Measurements from ENCODE around the gene BCL10. TPM values are rescaled to one million over a fixed set of nuclear protein-coding genes. Genes with fewer than 3 reads are reported as not detected.

Gene BCL10
- total and polyA plus RNA-seq, 12 donors, result 5.5 to 34.6 (median 19.8) TPM

DNA sequence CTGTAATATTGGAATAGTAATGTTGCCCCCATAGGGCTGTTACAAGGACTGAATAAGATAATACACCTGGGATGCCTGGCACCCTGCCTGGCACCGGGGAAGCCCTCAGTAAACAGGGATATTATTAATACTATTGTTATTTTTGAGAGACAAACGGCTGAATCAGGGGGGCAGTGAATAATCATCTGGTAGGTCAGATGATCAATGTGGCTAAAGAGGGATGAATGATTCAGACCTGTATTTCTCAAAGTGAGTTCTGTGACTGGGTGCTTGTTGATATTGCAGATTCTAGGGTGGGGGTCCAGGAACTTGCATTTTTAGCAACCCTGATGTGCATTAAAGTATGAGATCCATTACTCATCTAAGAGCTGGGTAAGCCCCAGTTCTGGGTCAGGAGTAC lies 46.2 kb upstream of the BCL10 start:
- H3K4me1 ChIP-seq (replicated peaks in 1 of 2), result peaks cover 0 to 5% of the 10 kb centered on the region in 2 donors
- TF ChIP-seq, protein P1, sequence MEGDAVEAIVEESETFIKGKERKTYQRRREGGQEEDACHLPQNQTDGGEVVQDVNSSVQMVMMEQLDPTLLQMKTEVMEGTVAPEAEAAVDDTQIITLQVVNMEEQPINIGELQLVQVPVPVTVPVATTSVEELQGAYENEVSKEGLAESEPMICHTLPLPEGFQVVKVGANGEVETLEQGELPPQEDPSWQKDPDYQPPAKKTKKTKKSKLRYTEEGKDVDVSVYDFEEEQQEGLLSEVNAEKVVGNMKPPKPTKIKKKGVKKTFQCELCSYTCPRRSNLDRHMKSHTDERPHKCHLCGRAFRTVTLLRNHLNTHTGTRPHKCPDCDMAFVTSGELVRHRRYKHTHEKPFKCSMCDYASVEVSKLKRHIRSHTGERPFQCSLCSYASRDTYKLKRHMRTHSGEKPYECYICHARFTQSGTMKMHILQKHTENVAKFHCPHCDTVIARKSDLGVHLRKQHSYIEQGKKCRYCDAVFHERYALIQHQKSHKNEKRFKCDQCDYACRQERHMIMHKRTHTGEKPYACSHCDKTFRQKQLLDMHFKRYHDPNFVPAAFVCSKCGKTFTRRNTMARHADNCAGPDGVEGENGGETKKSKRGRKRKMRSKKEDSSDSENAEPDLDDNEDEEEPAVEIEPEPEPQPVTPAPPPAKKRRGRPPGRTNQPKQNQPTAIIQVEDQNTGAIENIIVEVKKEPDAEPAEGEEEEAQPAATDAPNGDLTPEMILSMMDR (IDR thresholded peaks at IDR 0.05), result no peak
- no peak for TF ChIP-seq POLR2A (IDR thresholded peaks at IDR 0.05)
- H3K27me3 ChIP-seq, result no peaks in the 10 kb centered on the region
- H3K36me3 ChIP-seq (replicated peaks in 1 of 2), result no peaks in the 10 kb centered on the region
- no peaks in the 10 kb centered on the region for H3K9me3 ChIP-seq (replicated peaks in 1 of 3)
- no peak for DNase-seq
- no peak overlapping the region for H3K4me3 ChIP-seq
- 64 to 85% (median 74%) methylated on average over 2 of the region's 2 CpGs for WGBS, 4 donors
- H3K27ac ChIP-seq, result no peak overlapping the region
- intact Hi-C loops (cut with DNase I), result no loop called here

DNA sequence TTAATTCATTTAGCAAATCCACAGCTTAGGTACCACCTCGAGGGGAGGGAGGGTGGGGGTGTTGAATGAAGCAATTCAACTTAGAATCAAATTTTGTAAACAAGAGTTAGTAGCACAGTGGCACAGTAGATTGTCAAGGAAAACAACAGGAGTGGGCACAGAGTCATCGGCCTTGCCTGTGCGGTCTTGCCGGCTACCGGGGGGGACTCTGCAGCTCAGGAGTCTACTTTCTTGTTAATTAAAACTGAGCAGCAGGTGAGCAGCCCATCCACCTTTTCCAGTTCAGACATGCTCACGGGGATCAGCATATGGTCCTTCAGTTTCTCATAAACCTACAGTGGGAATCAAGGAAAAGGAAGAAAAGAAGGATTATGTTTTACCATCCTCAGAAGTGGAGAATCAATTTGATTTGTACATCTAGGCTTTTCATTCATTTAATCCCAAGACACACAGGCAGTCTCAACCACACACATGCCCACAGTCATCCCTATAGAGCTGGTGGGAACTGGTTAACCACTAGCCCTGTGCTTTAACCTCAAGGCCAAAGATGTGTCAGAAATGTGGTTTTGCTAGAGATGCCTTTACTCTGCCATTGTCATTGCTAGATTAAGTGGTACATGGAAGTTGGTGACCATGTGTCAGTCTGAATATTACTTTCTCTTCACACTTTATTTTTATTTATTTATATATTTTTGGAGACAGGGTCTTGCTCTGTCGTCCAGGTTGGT lies 45.0 kb upstream of the BCL10 start:
- Histone ChIP-seq H3K9me3 (replicated peaks in 1 of 3) (no peaks in the 10 kb centered on the region), H3K27ac (peak overlapping the region in 3 of 5 donors; percentile 13 to 84 (median 75)), H3K27me3 (no peaks in the 10 kb centered on the region), H3K36me3 (replicated peaks in 1 of 2) (no peaks in the 10 kb centered on the region), H3K4me3 (no peak overlapping the region), H3K4me1 (replicated peaks in 1 of 2) (peaks cover 0 to 5% of the 10 kb centered on the region in 2 donors)
- WGBS, 4 donors, result 62 to 73% (median 66%) methylated on average over 7 of the region's 7 CpGs
- DNase-seq, result peak in 1 of 7 donors; percentile 12
- intact Hi-C loops (cut with DNase I), result no loop called here
- no peak for TF ChIP-seq POLR2A (IDR thresholded peaks at IDR 0.05)
- TF ChIP-seq, protein P1 (IDR thresholded peaks at IDR 0.05), result no peak

DNA sequence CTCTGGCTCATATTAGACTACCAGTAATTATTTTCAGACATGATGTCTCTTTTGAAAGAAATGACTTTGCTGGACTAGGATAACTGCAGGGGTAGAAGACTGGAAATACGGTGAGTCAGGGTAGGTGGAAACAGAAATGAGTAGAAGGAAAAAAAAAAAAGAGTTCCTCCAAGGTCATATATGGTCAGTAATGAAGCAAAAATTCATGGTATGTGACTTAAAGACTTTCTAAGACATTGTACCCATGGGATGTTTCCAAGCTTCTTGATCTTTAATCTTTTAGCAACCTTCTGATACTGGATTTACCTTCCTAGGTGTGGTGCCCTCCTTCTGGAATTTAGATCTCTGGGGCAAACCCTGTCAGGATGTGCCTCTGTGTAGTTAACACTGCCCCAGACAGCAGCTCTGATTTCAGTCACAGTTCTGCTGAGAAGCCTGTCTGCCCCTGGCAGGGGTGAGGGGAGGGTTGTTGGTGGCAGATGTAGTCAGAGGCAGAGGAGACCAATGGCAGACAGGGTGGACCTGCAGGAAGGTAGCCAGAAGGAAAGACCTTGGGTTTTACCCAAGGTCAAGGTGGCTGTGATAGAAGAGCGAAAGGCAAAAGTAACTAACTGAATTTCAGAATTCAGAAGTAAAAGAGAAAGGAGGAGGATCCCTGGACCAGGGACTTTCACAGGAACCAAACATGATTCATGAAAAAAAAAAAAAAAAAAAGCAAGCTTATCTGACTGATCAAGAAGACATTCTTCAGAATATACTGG lies 44.1 kb upstream of the BCL10 start:
- H3K27ac ChIP-seq, result peak overlapping the region in 3 of 5 donors; percentile 64 to 84 (median 75)
- H3K36me3 ChIP-seq (replicated peaks in 1 of 2), result no peaks in the 10 kb centered on the region
- intact Hi-C loops (cut with DNase I), result no loop called here
- DNase-seq, result peak in 5 of 7 donors; percentile 49 to 56 (median 51)
- no peak overlapping the region for H3K4me3 ChIP-seq
- 47 to 64% (median 54%) methylated on average over 2 of the region's 2 CpGs for WGBS, 4 donors
- no peaks in the 10 kb centered on the region for H3K27me3 ChIP-seq
- TF ChIP-seq, protein P1 (IDR thresholded peaks at IDR 0.05), result no peak
- TF ChIP-seq POLR2A (IDR thresholded peaks at IDR 0.05), result no peak
- H3K4me1 ChIP-seq (replicated peaks in 1 of 2), result peaks cover 0 to 5% of the 10 kb centered on the region in 2 donors
- no peaks in the 10 kb centered on the region for H3K9me3 ChIP-seq (replicated peaks in 1 of 3)

DNA sequence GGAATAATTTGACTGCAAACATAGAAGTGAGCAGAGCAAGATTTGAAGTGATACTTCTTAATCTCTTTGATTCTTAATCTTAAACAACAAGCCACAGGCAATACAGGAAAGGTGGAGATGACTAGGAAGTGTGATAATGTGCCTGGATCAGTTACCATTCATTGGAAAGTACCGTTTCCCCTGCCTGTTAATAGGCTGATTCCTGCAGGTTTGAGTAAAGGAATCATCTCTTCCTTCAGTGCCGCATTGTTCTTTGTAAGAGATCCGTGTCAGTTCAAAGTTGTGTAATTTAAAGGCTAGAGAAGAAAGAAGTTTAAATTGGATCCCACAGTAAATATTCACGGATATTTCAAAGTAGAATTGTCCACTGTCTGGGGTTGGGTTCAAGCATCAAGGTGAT lies 43.5 kb upstream of the BCL10 start:
- TF ChIP-seq, protein P1 (IDR thresholded peaks at IDR 0.05), result no peak
- no peak for TF ChIP-seq POLR2A (IDR thresholded peaks at IDR 0.05)
- H3K36me3 ChIP-seq (replicated peaks in 1 of 2), result no peaks in the 10 kb centered on the region
- peak overlapping the region in 2 of 5 donors; percentile 62 to 75 for H3K27ac ChIP-seq
- H3K27me3 ChIP-seq, result no peaks in the 10 kb centered on the region
- no peak overlapping the region for H3K4me3 ChIP-seq
- WGBS, 4 donors, result 75 to 87% (median 85%) methylated on average over 4 of the region's 4 CpGs
- peaks cover 0 to 5% of the 10 kb centered on the region in 2 donors for H3K4me1 ChIP-seq (replicated peaks in 1 of 2)
- H3K9me3 ChIP-seq (replicated peaks in 1 of 3), result no peaks in the 10 kb centered on the region
- intact Hi-C loops (cut with DNase I), result no loop called here
- DNase-seq, result no peak
